ENCODE data around the gene SLC10A7. TPM values are rescaled to one million over a fixed set of nuclear protein-coding genes. Genes with fewer than 3 reads are reported as not detected.

SLC10A7 gene
- total RNA-seq, 1 experiment from 2014 or later, result 3.9 TPM

DNA sequence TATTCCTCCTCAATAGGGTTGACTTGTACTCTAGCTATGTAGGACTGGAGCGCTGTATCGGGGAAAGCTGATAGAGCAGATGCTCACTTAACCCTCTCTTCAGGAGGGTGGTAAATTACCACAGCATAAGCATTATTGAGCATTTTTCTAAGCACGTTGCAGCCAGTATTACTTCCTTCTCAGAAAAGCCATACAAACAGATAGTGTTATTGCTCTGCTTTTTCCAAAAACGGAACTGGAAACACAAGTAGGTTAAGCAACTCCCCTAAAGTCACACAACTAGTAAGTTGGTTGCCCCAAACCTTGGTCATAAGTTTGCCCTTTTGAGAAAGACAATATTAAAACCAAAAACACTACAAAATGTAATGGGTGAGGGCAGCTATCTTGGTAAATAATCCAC is 233.5 kb downstream of the SLC10A7 start:
- Histone ChIP-seq H3K23me2 (ENCODE audit: insufficient read length, low read depth, low read length, poor library complexity, severe bottlenecking) (no peaks in the 10 kb centered on the region), H3T11ph (ENCODE audit: low read length) (no peak overlapping the region), H3K4me2 (ENCODE audit: insufficient read depth, insufficient read length, low read length) (no peak overlapping the region), H3K18ac (ENCODE audit: insufficient read length, low read depth, low read length) (no peak overlapping the region), H4K5ac (ENCODE audit: insufficient read length, low read depth, low read length) (no peak overlapping the region), H3K79me2 (ENCODE audit: insufficient read depth, low read length) (no peaks in the 10 kb centered on the region), H2BK12ac (ENCODE audit: insufficient read length, low read depth, low read length) (no peak overlapping the region), H2BK5ac (ENCODE audit: insufficient read length, low read length) (no peak overlapping the region), H3K9me3 (ENCODE audit: control insufficient read depth, low read depth, low read length) (no peaks in the 10 kb centered on the region), H2BK20ac (ENCODE audit: low read depth, low read length, poor library complexity, severe bottlenecking) (no peak overlapping the region), H3K23ac (ENCODE audit: insufficient read length, low read depth, low read length) (no peak overlapping the region), H3K79me1 (ENCODE audit: insufficient read depth, low read depth, low read length, poor library complexity, severe bottlenecking) (no peaks in the 10 kb centered on the region), H3K4me1 (ENCODE audit: insufficient read depth, low read length) (no peaks in the 10 kb centered on the region; the same call in 1 of the 2 replicates), H3K14ac (ENCODE audit: insufficient read depth, low read length) (no peak overlapping the region), H2AK5ac (ENCODE audit: insufficient read length, low read length) (no peak overlapping the region), H4K91ac (ENCODE audit: insufficient read length, low read depth, low read length) (no peak overlapping the region), H3K56ac (ENCODE audit: insufficient read length, low read depth, low read length) (no peak overlapping the region), H4K20me1 (ENCODE audit: control insufficient read depth, insufficient read depth, insufficient read length) (no peaks in the 10 kb centered on the region), H2BK15ac (ENCODE audit: low read depth, low read length) (no peak overlapping the region), H2AFZ (ENCODE audit: low read length) (no peak overlapping the region), H4K8ac (replicated peaks; ENCODE audit: insufficient read length, low read depth, low read length) (no peak overlapping the region), H3K27me3 (ENCODE audit: insufficient read depth, low read length) (no peaks in the 10 kb centered on the region), H3K4ac (ENCODE audit: low read depth, low read length) (no peak overlapping the region), H2BK120ac (ENCODE audit: low read depth, low read length, poor library complexity, severe bottlenecking) (no peak overlapping the region), H3K27ac (ENCODE audit: insufficient read length, low read depth, low read length) (no peak overlapping the region), H3K9ac (ENCODE audit: extremely low read depth, insufficient read length, low read length) (no peak overlapping the region)
- Mint-ChIP-seq H3K4me3 (no peak overlapping the region), H3K36me3 (ENCODE audit: insufficient read depth in 1 of 3, low read depth in 3 of 3) (no peaks in the 10 kb centered on the region), H3K27ac (no peak overlapping the region), H3K9me3 (no peaks in the 10 kb centered on the region), H3K4me1 (no peaks in the 10 kb centered on the region), H3K27me3 (ENCODE audit: low read depth) (no peaks in the 10 kb centered on the region)
- no peak for DNase-seq
- WGBS (ENCODE audit: extremely low coverage, insufficient read length, low lambda C conversion rate), result no CpG with 5 or more reads among the region's 4 CpGs
- TF ChIP-seq, protein P1, sequence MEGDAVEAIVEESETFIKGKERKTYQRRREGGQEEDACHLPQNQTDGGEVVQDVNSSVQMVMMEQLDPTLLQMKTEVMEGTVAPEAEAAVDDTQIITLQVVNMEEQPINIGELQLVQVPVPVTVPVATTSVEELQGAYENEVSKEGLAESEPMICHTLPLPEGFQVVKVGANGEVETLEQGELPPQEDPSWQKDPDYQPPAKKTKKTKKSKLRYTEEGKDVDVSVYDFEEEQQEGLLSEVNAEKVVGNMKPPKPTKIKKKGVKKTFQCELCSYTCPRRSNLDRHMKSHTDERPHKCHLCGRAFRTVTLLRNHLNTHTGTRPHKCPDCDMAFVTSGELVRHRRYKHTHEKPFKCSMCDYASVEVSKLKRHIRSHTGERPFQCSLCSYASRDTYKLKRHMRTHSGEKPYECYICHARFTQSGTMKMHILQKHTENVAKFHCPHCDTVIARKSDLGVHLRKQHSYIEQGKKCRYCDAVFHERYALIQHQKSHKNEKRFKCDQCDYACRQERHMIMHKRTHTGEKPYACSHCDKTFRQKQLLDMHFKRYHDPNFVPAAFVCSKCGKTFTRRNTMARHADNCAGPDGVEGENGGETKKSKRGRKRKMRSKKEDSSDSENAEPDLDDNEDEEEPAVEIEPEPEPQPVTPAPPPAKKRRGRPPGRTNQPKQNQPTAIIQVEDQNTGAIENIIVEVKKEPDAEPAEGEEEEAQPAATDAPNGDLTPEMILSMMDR (conservative IDR thresholded peaks at IDR 0.05), result no peak
